SK-MEL-5 (cell line): ENCODE data around the gene SECISBP2L. TPM values are rescaled to one million over a fixed set of nuclear protein-coding genes. Genes with fewer than 3 reads are reported as not detected.
A peak's percentile ranks its signal among the peaks of the same experiment; 100 is the strongest.
"Not testable (repeated sequence)": the region's sequence is repeated elsewhere in the genome, so short reads cannot be mapped to it uniquely, and the experiment has no call there.

ENCODE experiments used
- DNase-seq: peaks from one replicate; pipeline ENCODE4 v3.0.0-alpha.2; 2016; ENCODE audit warnings: low read depth, low spot score
- in situ Hi-C: cut with HindIII; loops from 2 replicates; pipeline ENCODE4 v1.10.0; 2016; ENCODE audit warnings: low sequenced_read_pairs, high pct_unique_total_duplicates, low pct_unique_long_range_greater_than_20kb
- polyA plus RNA-seq, 2 experiments: library from polyadenylated mRNA; depleted of rRNA; stranded (reverse); fragments of >200 nt; gene quantifications; 2 replicates each; pipeline ENCODE4 v1.2.3, GENCODE V29; 2015
- total RNA-seq: library from RNA; depleted of rRNA; stranded (reverse); fragments of >200 nt; shearing (Covaris generic); gene quantifications from 2 replicates; pipeline ENCODE4 v1.2.3, GENCODE V29; 2014; rRNA removed

Gene SECISBP2L, protein sequence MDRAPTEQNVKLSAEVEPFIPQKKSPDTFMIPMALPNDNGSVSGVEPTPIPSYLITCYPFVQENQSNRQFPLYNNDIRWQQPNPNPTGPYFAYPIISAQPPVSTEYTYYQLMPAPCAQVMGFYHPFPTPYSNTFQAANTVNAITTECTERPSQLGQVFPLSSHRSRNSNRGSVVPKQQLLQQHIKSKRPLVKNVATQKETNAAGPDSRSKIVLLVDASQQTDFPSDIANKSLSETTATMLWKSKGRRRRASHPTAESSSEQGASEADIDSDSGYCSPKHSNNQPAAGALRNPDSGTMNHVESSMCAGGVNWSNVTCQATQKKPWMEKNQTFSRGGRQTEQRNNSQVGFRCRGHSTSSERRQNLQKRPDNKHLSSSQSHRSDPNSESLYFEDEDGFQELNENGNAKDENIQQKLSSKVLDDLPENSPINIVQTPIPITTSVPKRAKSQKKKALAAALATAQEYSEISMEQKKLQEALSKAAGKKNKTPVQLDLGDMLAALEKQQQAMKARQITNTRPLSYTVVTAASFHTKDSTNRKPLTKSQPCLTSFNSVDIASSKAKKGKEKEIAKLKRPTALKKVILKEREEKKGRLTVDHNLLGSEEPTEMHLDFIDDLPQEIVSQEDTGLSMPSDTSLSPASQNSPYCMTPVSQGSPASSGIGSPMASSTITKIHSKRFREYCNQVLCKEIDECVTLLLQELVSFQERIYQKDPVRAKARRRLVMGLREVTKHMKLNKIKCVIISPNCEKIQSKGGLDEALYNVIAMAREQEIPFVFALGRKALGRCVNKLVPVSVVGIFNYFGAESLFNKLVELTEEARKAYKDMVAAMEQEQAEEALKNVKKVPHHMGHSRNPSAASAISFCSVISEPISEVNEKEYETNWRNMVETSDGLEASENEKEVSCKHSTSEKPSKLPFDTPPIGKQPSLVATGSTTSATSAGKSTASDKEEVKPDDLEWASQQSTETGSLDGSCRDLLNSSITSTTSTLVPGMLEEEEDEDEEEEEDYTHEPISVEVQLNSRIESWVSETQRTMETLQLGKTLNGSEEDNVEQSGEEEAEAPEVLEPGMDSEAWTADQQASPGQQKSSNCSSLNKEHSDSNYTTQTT
- total RNA-seq: 36.4 and 38.1 TPM in 2 replicates
- polyA plus RNA-seq (2015; cell fraction: cytosol; rRNA removed): 24.6 and 31.8 TPM in 2 replicates
- polyA plus RNA-seq (2015; cell fraction: nucleus; rRNA removed): 34.6 and 46.0 TPM in 2 replicates

DNA sequence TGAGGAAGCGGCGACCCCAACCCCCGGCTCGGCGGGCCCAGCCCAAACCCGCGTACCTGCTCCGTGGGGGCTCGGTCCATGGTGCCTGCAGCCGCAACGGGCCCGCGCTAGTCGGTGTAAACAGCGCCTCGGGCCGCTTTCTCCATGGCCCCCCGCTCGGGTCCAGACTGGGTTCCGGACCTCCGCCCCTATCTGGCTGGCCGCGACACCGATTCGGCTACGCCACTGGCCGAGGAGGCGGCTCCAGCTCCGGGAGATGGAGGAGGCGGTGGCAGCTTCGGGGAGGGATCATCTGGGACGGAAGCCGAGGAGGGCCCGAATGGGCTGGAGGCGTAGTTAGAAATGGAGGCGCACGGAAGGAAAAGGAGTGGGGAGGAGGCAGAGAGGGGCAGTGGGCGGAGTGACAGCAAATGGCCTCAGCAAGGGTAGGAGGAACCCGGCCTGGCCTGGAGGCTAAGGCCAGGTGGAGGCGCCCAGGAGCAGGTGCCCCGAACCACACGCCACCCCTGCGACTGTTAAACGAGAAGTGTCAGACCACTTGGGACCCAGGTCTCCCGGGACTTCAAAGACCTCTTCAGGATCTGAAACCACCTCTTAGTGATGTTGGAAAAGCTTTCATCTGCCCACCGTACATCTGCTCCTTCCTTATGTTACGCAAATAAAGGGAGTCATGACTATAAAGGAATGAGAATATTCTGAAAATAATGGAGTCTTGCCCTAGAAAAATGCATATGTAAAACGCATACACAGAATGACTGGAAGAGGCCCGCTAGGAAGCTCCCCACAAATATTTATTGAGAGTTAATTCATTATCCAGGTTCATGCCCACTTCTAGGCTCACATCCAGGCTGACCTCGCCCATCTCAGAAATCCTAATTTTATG is at the start of gene SECISBP2L:
SECISBP2L (minus strand) TSS at position 227 of the 883 bp plus-strand sequence; CDS start at position 80, 147 bp downstream.
- peak; percentile 95 for DNase-seq
- in situ Hi-C loops: no loop called here

DNA sequence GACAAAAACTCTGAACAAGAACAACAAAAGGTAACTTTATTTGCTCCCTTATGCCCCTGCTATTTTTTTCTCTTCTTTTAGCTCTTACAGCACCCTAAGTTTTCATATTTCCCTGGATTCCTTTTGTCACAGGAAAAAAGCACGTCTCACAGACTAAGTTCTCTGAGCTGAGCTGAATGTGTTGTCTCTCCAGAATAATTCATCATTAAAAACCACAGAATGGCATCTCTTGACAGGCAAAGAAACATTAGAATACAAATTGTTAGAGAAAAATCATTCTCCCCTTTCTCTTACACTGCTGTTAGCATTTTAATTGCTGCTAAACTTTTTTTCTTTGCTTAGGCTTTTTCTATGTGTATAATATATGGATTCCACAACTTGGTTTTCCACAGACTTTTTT is 48.7 kb upstream of the SECISBP2L start:
- in situ Hi-C loops: no loop called here
- no peak for DNase-seq

DNA sequence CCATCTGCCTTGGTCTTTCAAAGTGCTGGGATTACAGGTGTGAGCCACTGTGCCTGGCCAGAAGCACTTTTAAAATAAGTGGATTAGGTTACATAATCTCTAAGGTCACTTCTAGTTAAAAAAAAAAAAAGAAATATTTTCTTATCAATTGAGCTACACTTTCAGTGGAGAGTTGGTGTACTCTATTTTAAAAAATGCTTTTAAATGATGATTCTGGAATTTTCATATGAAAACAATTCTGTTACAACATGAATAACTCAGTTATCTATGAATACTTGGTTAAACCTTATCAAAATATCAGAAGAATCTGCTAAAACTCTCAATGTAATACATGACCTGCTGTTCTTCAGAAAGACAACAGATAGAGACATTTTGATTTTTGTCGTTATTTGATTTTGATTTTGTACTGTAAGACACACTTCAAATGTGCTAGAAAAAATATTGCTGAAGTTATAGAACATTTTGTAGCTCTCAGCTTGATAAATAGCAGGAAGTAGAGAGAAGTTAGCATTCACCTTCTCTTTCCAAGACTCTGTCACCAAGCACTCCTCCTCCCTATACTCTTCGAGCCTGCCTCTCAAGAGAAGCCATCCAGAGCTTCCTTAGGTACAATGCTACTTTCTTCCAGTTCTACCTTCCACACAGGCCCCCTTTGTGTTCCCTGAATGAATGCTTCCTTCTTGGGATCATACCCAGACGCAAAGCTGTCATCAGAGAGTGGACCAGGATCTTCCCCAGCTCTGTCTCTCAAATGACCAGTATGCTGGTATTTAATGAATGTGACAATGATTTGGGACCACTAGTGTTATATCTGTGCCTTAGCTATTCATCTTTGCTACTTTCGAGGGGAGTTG is 47.2 kb upstream of the SECISBP2L start:
- in situ Hi-C loops: no loop called here
- DNase-seq: peak; percentile 88

DNA sequence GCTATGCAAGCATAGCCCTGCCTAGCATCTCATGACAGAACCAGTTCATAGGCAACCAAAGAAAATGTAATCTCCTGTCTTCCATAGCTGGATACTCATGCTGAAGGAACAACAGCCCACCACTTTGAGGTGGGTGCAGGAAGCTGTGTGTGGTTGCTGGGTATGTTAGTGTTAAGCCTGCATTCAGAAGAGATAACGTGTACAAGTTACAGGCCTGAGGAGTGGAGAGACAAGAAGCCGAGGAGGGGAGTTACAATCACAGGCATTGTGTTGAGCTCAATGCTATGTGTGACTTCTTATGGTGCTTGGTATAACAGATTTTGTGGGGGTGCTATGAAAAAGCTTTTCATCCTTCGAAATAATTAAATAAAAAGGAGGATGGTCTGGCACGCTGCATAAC is 42.8 kb upstream of the SECISBP2L start:
- peak; percentile 79 for DNase-seq
- in situ Hi-C loops: no loop called here

DNA sequence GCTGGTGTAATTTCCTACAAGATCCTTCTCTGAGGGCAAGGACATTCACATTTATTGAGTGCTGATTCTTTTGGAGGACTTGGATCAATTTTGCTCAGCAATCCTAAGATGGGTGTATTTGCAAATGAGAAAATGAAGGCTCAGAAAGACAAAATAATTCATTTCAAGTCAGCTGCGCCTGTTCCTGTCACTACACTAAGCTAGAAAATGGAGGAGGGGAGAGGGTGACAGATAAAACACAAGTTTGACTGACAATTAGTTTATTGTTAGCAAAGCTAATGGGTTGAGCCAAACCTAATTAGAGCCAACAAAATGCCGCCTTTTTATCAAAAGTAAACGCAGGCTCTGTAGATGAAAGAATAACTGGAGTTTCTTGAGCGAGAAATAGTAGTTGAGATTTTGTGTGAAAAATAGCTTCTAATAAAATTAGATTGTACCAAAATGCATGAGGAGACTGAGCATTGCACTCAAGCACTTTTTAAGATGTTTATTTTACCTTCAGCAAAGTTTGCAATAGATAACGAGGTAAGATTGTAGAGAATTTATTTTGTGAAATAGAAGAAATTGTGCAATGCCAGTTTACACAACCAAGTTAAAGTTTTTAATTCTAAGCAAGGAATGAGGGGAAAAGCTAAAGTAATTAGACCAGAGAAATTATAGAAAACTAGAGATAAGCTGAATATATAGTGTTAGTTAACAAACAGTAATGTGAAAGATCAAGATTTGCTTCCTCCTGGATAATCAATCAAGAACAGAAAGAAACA is 39.6 kb upstream of the SECISBP2L start:
- in situ Hi-C loops: no loop called here
- DNase-seq: no peak

DNA sequence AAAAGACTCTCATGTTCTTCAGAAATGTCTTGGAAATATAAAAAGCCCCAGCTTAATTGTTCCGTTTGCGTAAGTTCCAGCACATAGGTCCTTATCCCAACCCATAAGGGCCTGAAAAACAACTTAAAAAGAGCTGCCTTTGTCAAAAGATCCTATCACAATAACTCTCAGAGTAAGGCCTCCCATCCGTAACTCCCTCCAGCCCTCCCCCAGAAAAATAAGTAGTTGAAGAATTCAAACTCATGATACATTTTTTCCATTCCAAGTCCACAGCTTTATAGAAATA is 38.0 kb upstream of the SECISBP2L start:
- in situ Hi-C loops: no loop called here

DNA sequence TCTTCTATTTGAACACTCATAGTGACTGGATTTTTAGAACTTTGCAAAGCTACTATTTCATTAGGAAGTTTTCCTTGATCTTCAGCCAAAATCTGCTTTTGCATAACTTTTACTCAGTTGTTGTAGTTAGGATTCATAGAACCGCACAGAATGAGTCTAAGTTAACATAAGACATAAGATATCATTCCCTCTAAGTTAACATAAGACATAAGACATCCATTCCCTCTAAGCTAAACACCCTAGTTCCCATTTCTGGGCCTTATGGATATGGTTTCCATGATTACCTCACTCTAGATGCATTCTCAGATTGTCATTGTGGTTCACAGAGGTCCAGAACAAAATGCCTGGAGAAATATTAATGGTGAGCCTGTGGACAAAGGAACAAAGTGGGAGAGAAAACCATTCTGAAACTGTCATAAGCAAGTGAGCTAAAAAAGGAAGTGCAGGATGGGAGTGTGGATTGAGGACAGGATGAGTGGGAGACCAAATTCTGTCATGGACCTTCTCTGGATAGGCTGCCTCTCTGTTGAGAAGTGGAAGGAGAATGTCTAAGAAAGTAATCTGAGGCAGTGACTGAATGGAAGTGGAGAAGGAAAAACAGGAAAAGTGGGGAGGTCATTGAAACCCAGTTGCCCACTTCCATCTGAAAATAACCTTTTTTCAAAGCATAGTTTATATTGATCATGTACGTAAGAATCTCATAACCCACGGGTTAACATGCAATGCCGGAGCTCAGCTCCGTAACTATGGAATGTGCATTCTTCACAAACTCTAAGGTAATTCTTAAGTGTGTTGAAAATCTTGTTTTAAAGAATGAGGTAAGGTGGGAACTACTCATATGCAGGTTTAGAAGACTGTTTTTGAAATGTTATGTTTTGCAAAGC is 37.4 kb upstream of the SECISBP2L start:
- no peak for DNase-seq
- in situ Hi-C loops: no loop called here

More for the DNA sequence above, 38.0 kb upstream of the SECISBP2L start:
- DNase-seq: no peak

DNA sequence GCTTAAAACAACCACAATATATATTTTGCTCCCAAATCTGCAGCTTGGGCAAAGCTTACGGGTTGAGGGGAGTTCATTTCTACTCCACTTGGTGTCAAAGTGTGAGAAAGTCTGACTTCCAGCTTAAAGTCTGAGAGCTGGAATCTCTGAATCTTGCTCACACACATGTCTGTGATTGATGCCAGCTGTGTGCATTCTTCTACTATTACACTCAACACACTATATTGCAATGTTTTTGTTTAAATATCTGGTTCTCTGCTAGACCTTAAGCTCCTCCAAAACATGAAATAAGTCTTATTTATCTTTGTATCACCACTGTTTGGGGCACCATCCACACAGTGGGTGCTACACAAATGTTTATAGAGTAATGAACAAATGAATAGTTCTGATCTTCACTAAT is 36.7 kb upstream of the SECISBP2L start:
- no peak for DNase-seq
- in situ Hi-C loops: no loop called here

DNA sequence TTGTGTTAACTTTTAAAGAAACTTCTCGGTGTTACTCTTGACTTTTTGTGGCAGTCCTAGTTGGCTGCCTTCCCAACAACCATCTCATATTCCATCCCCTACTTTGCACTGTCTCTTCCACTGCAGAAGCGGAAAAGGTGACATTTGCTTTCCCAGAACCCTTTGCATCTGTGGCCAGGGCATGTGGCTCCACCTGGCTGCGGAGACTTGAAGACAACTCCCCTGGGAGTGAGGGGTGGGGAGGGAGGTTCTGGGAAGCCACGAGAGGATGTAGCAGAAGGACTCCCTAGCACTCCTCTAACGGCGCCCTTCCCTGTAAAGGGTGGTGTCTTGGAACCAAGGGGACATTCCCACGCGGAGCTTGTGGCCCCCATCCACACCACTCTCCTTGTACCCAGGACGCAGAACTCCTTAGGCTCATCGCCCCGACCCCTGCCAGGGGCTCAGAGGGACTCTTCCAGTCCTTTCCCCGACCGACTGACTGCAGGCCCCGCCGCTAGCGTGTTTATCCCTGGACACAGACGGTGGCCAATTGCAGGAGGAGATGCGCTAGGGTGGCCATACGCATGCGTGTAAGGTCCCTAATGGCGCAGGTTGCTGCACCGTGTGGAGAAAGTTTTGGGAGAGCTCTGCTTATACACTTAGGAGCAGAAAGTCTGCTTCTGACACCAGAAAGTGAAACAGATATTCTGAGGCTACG is 33.2 kb upstream of the SECISBP2L start:
- in situ Hi-C loops: no loop called here
- DNase-seq: no peak

DNA sequence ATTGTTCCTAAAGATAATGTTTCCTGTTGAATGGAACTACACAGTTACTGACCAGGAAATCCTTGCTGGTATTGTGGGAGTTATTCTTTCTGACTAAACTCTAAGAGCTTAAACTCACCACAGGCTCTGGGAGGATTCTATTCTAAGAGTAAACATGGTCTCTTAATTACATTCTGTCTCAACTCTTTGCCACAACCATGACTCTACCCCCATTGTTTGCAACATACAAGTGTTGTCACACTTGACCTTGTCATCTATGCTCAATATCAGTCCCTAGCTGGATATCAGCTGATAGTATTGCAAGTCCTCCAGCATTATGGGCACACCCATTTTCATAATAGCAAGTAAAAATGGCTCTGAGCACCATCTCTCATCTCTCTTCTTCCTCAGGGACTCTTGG is 29.6 kb upstream of the SECISBP2L start:
- in situ Hi-C loops: no loop called here
- DNase-seq: no peak

DNA sequence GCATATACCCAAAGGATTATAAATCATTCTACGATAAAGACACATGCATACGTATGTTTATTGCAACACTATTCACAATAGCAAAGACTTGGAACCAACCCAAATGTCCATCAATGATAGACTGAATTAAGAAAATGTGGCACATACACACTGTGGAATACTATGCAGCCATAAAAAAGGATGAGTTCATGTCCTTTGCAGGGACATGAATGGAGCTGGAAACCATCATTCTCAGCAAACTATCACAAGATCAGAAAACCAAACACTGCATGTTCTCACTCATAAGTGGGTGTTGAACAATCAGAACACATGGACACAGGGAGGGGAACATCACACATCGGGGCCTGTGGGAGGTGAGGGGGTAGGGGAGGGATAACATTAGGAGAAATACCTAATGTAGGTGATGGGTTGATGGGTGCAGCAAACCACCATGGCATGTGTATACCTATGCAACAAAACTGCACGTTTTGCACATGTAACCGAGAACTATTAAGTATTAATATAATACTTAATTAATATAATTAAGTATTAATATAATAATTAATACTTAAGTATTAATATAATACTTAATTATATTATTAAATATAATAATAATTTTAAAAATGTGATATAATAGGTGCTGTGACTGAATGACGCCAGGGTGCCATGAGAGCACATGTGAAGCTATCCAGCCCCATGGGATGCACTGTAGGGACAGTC is 28.5 kb upstream of the SECISBP2L start:
- in situ Hi-C loops: not testable (repeated sequence)

DNA sequence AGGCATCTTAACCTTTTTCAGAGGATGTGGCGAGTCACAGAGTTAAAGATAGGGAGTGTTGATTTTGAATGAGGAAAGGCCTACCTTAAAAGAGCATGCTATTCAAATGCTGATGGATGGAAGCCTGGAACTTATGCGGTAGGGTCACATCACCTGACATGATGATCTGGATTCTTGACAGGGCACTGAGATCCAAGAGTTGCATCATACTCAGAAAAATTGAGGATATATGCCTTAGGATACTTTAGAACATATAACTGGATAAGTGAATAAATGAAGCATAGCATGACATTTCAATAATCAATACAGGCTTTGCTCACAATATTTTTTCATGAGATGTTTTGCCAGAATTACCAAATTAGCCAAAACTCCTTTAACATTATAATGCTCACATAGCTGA is 20.1 kb upstream of the SECISBP2L start:
- DNase-seq: no peak
- in situ Hi-C loops: no loop called here

More for the DNA sequence above, 28.5 kb upstream of the SECISBP2L start:
- DNase-seq: not testable (repeated sequence)

DNA sequence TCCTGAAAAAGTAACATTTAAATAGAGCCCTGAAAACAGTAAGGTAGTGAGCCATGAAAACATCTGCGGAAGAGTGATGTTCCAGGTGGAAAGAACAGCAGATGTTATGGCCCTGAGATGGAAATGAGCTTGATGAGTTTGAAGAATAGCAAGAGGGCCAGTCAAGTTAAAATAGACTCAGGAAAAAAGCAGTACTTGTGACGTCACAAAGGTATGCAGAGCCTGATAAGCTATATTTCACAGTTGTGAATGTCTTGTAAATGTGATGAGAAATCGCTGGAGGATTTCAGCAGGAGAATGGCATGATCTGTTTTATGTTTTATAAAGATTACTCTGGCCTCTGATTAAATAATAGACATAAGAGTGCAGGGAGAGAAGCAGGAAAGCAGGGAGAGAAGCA is 18.6 kb upstream of the SECISBP2L start:
- in situ Hi-C loops: no loop called here
- no peak for DNase-seq

DNA sequence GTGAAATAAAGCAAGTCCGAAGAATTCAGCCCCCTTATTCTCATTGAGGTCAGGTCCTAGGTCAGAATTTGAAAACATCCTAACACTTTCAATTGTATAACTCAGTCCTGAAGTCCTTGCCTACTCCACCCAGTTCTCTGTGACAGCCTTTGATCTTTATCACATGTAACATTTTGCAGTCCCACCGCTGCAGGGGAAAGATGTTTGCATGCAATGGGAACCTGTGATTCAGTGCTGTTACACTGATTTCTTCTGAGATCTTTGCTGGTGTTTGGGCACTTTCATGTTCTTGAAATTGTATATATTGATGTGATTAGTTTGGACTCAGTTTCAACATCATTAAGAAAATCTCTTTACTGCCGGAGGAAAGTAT is 18.0 kb upstream of the SECISBP2L start:
- in situ Hi-C loops: no loop called here
- DNase-seq: no peak
